ENCODE results near the gene ARHGAP12.

The ARHGAP12 gene

DNA sequence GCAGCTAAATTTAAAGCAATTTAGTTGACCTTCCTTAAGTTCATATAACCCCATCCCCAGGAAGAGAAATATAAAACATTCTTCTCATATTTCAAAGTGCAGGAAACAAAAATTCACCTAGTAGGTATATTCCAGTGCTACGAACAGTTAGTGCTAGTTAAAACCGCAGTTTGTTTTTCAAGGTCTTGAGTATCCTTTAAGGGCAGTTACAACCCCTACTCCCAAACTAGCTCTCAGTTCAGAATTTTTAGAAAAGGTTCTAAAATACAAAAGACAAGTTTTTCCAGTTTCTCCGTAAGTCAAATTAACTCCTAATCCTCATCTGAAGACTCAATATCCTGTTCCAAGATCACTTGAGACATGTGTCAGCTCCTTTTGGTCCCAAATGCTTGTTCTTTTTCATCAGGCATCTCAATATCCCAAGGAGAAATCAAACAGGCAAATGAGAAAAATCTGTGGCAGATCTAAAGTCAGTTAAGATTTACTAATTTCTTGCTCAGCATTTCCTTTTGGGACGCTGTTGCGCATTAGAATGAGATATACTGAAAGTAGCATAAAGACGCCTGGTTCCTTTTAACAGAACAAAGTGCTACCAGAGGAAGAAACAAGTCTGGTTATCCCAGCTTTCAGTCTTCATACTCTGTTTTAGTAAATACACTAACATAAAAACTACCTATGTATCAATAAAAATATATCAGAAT is 51.8 kb downstream of the ARHGAP12 start:
- 95% methylated on average over 6 of the region's 6 CpGs for WGBS
- H3K9ac ChIP-seq (ENCODE audit: low read depth, low read length), result no peak overlapping the region
- no peaks in the 10 kb centered on the region for H3K36me3 ChIP-seq (ENCODE audit: insufficient read depth, low read length)
- H3K4me1 ChIP-seq (ENCODE audit: insufficient read depth, low read length), result peaks cover 18% of the 10 kb centered on the region
- no peak overlapping the region for H3K4me3 ChIP-seq (ENCODE audit: low read length)
- no peaks in the 10 kb centered on the region for H3K27me3 ChIP-seq (ENCODE audit: insufficient read depth, low read length)
- no peaks in the 10 kb centered on the region for H3K9me3 ChIP-seq (ENCODE audit: insufficient read depth, low read depth, low read length)
- peak overlapping the region; percentile 5; the same call in 1 of the 2 replicates for H3K27ac ChIP-seq (ENCODE audit: low read depth, low read length)

- WGBS, result 96% methylated on average over 2 of the region's 2 CpGs
- no peak overlapping the region for H3K9ac ChIP-seq (ENCODE audit: low read depth, low read length)
- H3K9me3 ChIP-seq (ENCODE audit: insufficient read depth, low read depth, low read length), result no peaks in the 10 kb centered on the region
- H3K4me3 ChIP-seq (ENCODE audit: low read length), result no peak overlapping the region
- H3K27me3 ChIP-seq (ENCODE audit: insufficient read depth, low read length), result no peaks in the 10 kb centered on the region
- peaks cover 29% of the 10 kb centered on the region for H3K4me1 ChIP-seq (ENCODE audit: insufficient read depth, low read length)
- H3K36me3 ChIP-seq (ENCODE audit: insufficient read depth, low read length), result no peaks in the 10 kb centered on the region
- no peak overlapping the region for H3K27ac ChIP-seq (ENCODE audit: low read depth, low read length)
Observed at GRCh38 chr10:31875608-31876007, 53.0 kb downstream of the ARHGAP12 start.

GRCh38 chr10:31873724-31874123 is 54.9 kb downstream of the ARHGAP12 start:
- Histone ChIP-seq H3K9me3 (ENCODE audit: insufficient read depth, low read depth, low read length) (no peaks in the 10 kb centered on the region), H3K9ac (ENCODE audit: low read depth, low read length) (no peak overlapping the region), H3K4me3 (ENCODE audit: low read length) (no peak overlapping the region), H3K36me3 (ENCODE audit: insufficient read depth, low read length) (no peaks in the 10 kb centered on the region), H3K27ac (ENCODE audit: low read depth, low read length) (no peak overlapping the region), H3K27me3 (ENCODE audit: insufficient read depth, low read length) (no peaks in the 10 kb centered on the region), H3K4me1 (ENCODE audit: insufficient read depth, low read length) (peaks cover 29% of the 10 kb centered on the region)
- 78% methylated on average over 1 of the region's 1 CpG for WGBS

DNA sequence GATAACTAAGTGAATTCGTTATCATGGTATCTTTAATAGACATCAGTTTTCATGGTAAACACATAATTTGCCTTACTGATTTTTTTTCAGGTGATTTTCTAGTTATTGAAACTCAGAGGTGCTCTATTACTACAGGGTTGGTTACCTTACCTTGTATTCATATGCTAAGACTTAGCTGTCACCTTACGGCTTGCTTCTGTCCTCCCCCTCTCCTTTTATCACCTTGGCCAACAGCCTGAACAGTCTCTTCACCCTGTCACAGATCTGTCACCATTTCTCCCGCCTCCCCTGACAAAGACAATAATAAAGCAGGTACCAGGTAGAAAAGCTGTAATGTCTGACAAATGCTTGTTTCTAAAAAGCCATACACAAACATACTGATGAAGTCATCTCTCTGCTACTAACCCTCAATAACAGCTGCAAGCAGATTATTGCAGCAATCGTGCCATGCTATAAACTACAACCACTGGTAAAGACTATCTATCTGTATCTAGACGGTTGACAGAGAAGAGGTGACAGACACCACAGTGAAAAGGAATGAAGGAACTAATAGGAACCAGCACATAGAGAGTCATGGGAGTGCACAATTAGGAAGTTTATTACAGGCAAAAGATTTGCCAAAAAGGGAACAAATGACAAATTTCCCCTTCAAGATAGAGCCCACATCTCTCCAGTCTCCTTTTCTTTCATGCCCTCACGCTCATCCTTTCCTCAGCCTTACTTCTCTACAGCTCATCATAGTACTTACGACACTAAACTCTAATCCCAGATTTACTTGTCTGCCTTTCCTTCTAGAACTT is 57.2 kb downstream of the ARHGAP12 start:
- H3K27me3 ChIP-seq (ENCODE audit: insufficient read depth, low read length), result no peaks in the 10 kb centered on the region
- H3K9me3 ChIP-seq (ENCODE audit: insufficient read depth, low read depth, low read length), result no peaks in the 10 kb centered on the region
- no peak overlapping the region for H3K4me3 ChIP-seq (ENCODE audit: low read length)
- H3K27ac ChIP-seq (ENCODE audit: low read depth, low read length), result no peak overlapping the region
- no peak overlapping the region for H3K9ac ChIP-seq (ENCODE audit: low read depth, low read length)
- H3K36me3 ChIP-seq (ENCODE audit: insufficient read depth, low read length), result no peaks in the 10 kb centered on the region
- WGBS, result 80% methylated on average over 7 of the region's 7 CpGs
- H3K4me1 ChIP-seq (ENCODE audit: insufficient read depth, low read length), result peaks cover 14% of the 10 kb centered on the region

DNA sequence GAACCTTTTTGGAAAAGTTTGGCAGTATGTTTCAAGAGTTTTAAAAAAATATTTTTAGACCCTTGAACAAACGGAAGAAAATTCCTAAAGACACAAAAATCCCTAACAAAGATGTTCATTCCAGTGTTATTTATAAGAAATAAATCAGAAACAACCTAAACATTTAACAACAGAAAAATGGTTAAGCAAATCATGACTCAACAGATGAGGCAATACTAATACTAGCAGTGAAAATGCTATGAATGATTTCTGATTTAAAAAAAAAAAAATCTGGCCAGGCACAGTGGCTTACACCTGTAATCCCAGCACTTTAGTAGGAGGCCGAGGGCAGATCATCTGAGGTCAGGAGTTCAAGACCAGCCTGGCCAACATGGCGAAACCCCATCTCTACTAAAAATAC is 61.0 kb downstream of the ARHGAP12 start:
- no peaks in the 10 kb centered on the region for H3K9me3 ChIP-seq (ENCODE audit: insufficient read depth, low read depth, low read length)
- 96% methylated on average over 2 of the region's 3 CpGs for WGBS
- no peak overlapping the region for H3K4me3 ChIP-seq (ENCODE audit: low read length)
- no peak overlapping the region for H3K27ac ChIP-seq (ENCODE audit: low read depth, low read length)
- H3K36me3 ChIP-seq (ENCODE audit: insufficient read depth, low read length), result no peaks in the 10 kb centered on the region
- peaks cover 49% of the 10 kb centered on the region for H3K4me1 ChIP-seq (ENCODE audit: insufficient read depth, low read length)
- no peaks in the 10 kb centered on the region for H3K27me3 ChIP-seq (ENCODE audit: insufficient read depth, low read length)
- no peak overlapping the region for H3K9ac ChIP-seq (ENCODE audit: low read depth, low read length)

DNA sequence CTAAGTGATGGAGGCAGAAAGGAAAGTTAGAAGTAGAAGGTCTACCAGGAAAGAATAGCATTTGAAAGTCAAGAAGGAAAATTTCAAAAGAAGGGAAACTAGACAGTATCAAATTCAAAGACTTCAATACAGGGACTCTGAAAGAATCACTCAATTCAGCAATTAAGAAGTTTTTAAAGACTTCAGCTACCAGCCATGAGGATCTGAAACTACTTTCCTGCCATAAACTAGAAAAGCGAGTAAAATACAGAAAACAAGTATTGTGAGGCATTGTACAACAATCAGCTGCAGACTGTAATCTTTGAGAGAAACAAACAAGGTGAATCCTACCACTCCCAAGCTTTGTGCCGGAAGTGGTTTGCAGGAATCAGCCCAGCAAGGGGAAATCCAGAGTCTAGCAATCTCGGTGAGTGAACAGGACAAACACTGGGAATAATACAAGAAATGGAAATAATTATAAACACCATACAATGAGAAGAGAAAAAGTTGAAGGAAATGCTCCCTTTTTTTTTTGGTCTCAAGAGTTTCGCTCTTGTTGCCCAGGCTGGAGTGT is 62.4 kb downstream of the ARHGAP12 start:
- 95% methylated on average over 4 of the region's 4 CpGs for WGBS
- Histone ChIP-seq H3K4me1 (ENCODE audit: insufficient read depth, low read length) (peaks cover 45% of the 10 kb centered on the region), H3K27ac (ENCODE audit: low read depth, low read length) (peak overlapping the region; percentile 42; the same call in 1 of the 2 replicates), H3K9ac (ENCODE audit: low read depth, low read length) (no peak overlapping the region), H3K36me3 (ENCODE audit: insufficient read depth, low read length) (peaks cover 2% of the 10 kb centered on the region), H3K4me3 (ENCODE audit: low read length) (no peak overlapping the region), H3K9me3 (ENCODE audit: insufficient read depth, low read depth, low read length) (no peaks in the 10 kb centered on the region), H3K27me3 (ENCODE audit: insufficient read depth, low read length) (no peaks in the 10 kb centered on the region)

DNA sequence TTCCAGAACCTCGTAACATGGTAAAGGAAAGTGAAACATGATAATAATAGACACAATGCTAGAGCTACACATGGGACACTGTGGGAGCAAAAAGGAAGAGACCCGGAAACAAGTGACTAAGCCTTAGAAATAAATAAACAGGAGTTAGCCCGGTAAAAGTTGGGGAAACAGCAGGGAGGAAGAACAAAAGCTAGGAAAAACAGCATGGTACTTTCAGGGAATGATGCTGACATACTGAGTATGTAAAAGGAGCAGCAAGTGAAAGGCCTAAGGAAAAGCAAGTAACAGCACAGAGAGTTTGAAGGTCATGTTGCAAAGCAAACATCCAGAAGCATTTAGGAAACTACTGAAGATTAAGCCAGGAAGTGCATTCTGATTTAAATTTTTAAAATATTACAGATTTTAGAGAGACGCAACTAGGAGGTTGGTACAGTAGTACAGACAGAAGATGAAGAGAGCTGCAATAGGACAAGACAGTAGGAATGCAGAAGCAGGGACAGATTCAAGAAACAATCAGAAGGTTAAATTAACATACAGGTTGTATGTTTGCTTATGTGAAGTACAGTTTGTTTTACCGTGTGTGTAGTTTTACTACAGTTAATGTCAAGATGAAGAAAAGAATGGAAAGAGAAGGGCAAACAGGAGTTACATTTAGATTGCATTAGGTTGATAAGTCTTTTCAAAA is 63.7 kb downstream of the ARHGAP12 start:
- peak overlapping the region; percentile 37; the same call in 1 of the 2 replicates for H3K27ac ChIP-seq (ENCODE audit: low read depth, low read length)
- 0 out of 2 replicates have a peak overlapping the region, but pooled peaks have one; percentile 5 for H3K4me3 ChIP-seq (ENCODE audit: low read length)
- H3K4me1 ChIP-seq (ENCODE audit: insufficient read depth, low read length), result peaks cover 40% of the 10 kb centered on the region
- 21% methylated on average over 5 of the region's 5 CpGs for WGBS
- H3K36me3 ChIP-seq (ENCODE audit: insufficient read depth, low read length), result peaks cover 14% of the 10 kb centered on the region
- no peak overlapping the region for H3K9ac ChIP-seq (ENCODE audit: low read depth, low read length)
- no peaks in the 10 kb centered on the region for H3K27me3 ChIP-seq (ENCODE audit: insufficient read depth, low read length)
- no peaks in the 10 kb centered on the region for H3K9me3 ChIP-seq (ENCODE audit: insufficient read depth, low read depth, low read length)

DNA sequence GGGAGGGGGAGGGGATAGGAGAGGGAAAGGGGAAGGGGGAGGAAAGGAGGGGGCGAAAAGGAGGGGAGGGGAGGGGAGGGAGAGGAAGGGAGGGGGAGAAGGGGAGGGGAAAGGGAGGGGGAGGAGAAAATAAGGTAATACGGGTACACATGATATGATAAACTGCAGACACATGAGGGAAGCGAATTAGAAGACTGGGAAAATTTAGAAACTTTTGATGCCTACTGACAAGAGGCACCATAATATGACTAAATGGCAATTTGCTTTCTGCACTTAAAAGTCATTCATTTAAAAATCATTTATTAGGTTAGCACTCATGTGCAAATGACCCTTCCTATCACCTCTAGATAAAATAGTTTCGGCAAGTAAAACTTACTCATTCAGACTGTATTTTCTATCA is 73.6 kb downstream of the ARHGAP12 start:
- Histone ChIP-seq H3K27me3 (ENCODE audit: insufficient read depth, low read length) (no peaks in the 10 kb centered on the region), H3K36me3 (ENCODE audit: insufficient read depth, low read length) (peaks cover 13% of the 10 kb centered on the region), H3K27ac (ENCODE audit: low read depth, low read length) (no peak overlapping the region), H3K4me1 (ENCODE audit: insufficient read depth, low read length) (no peaks in the 10 kb centered on the region), H3K9ac (ENCODE audit: low read depth, low read length) (no peak overlapping the region), H3K4me3 (ENCODE audit: low read length) (no peak overlapping the region), H3K9me3 (ENCODE audit: insufficient read depth, low read depth, low read length) (no peaks in the 10 kb centered on the region)
- 97% methylated on average over 3 of the region's 4 CpGs for WGBS

- no peaks in the 10 kb centered on the region for H3K27me3 ChIP-seq (ENCODE audit: insufficient read depth, low read length)
- no CpG with 5 or more reads among the region's 2 CpGs for WGBS
- H3K9me3 ChIP-seq (ENCODE audit: insufficient read depth, low read depth, low read length), result no peaks in the 10 kb centered on the region
- H3K27ac ChIP-seq (ENCODE audit: low read depth, low read length), result no peak overlapping the region
- no peaks in the 10 kb centered on the region for H3K4me1 ChIP-seq (ENCODE audit: insufficient read depth, low read length)
- H3K9ac ChIP-seq (ENCODE audit: low read depth, low read length), result no peak overlapping the region
- H3K4me3 ChIP-seq (ENCODE audit: low read length), result no peak overlapping the region
- peaks cover 8% of the 10 kb centered on the region for H3K36me3 ChIP-seq (ENCODE audit: insufficient read depth, low read length)
Observed at GRCh38 chr10:31853629-31854028, 75.0 kb downstream of the ARHGAP12 start.

DNA sequence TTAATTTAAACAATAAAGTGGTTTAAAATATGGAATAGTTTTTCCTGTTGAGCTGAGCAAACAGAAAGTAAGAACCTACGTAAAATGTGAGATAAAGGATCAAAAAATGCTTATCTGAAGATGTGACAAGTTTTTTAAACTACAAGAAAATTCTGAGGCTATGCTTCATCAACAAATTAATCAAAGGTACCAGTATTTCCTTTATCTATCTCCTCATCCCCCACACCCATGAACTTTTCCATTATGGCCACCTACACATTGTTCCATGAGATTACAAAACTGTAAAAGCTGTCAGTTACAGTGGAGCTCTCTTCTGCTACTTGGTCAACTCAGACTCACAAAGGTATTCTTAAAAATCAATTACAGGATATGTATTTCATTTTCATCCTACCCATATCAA is 77.4 kb downstream of the ARHGAP12 start:
- Histone ChIP-seq H3K27me3 (ENCODE audit: insufficient read depth, low read length) (no peaks in the 10 kb centered on the region), H3K36me3 (ENCODE audit: insufficient read depth, low read length) (peaks cover 11% of the 10 kb centered on the region; the same call in 1 of the 2 replicates), H3K4me1 (ENCODE audit: insufficient read depth, low read length) (no peaks in the 10 kb centered on the region), H3K4me3 (ENCODE audit: low read length) (no peak overlapping the region), H3K9me3 (ENCODE audit: insufficient read depth, low read depth, low read length) (no peaks in the 10 kb centered on the region), H3K9ac (ENCODE audit: low read depth, low read length) (no peak overlapping the region), H3K27ac (ENCODE audit: low read depth, low read length) (no peak overlapping the region)
- WGBS, result 100% methylated on average over 1 of the region's 1 CpG

DNA sequence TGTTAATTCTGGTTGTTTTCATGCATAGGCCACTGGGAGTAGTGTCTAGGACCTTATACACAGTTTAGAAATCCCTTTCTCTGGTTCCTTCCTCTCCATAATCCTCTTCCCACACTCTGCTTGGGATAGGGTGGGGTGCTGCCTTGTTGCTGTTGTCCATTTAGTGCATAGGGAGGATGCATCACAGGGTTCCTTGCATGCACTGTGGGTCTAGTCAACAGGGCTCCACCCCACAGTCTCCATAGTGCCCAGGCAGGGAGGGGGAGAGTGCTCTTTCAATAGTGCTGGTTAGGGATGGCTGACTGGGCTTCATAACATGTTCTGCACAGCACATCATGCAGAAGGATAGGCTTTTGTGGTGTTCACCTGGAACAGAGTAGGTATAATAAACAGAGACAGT is 81.1 kb downstream of the ARHGAP12 start:
- Histone ChIP-seq H3K36me3 (ENCODE audit: insufficient read depth, low read length) (peaks cover 11% of the 10 kb centered on the region), H3K9ac (ENCODE audit: low read depth, low read length) (no peak overlapping the region), H3K4me3 (ENCODE audit: low read length) (no peak overlapping the region), H3K9me3 (ENCODE audit: insufficient read depth, low read depth, low read length) (no peaks in the 10 kb centered on the region), H3K27me3 (ENCODE audit: insufficient read depth, low read length) (no peaks in the 10 kb centered on the region), H3K27ac (ENCODE audit: low read depth, low read length) (no peak overlapping the region), H3K4me1 (ENCODE audit: insufficient read depth, low read length) (no peaks in the 10 kb centered on the region)
